Pancreas (tissue), 10 donors: ENCODE data around the gene ITGA8. TPM values are rescaled to one million over a fixed set of nuclear protein-coding genes. Genes with fewer than 3 reads are reported as not detected.
A peak's percentile ranks its signal among the peaks of the same experiment; 100 is the strongest.

ENCODE experiments used
- ATAC-seq, 4 donors: fragments of 200-7000 bp; cut with Tn5 transposase; one replicate each; pipeline versions ENCODE4 v1.8.0 to v1.9.1; 2020; ENCODE audit warnings: mild to moderate bottlenecking in 4 of 4, moderate library complexity in 4 of 4
- DNase-seq, 6 donors: peaks; one replicate each; pipeline ENCODE4 v3.0.0-alpha.2; 2020
- FAIRE-seq: peaks from 2 replicates; lab custom pipeline; 2012; peaks lifted over from hg19 to GRCh38; lab: Jason Lieb, UNC
- H3K27ac ChIP-seq, 4 donors: fragments of 200-600 bp; sonication (generic); 1 replicate in 3 of 4; 2 replicates in 1 of 4; pipeline versions ENCODE4 v1.5.0 to v1.8.0; 2020
- H3K27me3 ChIP-seq, 4 donors: fragments of 200-600 bp; one replicate each; pipeline ENCODE4 v1.8.0; 2021
- H3K36me3 ChIP-seq, 3 donors: fragments of 200-600 bp; sonication (generic) in 1 of 3; one replicate each; pipeline versions ENCODE4 v1.5.0 to v1.8.0; 2020 to 2021
- H3K4me1 ChIP-seq, 3 donors: fragments of 200-600 bp; one replicate each; pipeline ENCODE4 v1.8.0; 2021
- H3K4me3 ChIP-seq, 4 donors: fragments of 200-600 bp; sonication (generic) in 2 of 4; one replicate each; pipeline versions ENCODE4 v1.5.0 to v1.8.0; 2020 to 2021
- H3K9me3 ChIP-seq, 4 donors: fragments of 200-600 bp; one replicate each; pipeline ENCODE4 v1.8.0; 2021
- CTCF ChIP-seq, 4 donors: fragments of 200-600 bp; sonication (generic) in 3 of 4; IDR thresholded peaks; one replicate each; pipeline versions ENCODE4 v1.5.0 to v1.8.0; 2021; ENCODE audit warnings: antibody characterized with exemption in 4 of 4
- WGBS, 2 donors: extraction: QIAGEN DNeasy Blood & Tissue Kit; methylation state at CpG; one replicate each; pipeline ENCODE4 v1.1.7; 2013; 5-methylcytosine and 5-hydroxymethylcytosine counted together
- intact Hi-C, 3 donors: fragments of 100-400 bp; cut with DNase I; formaldehyde crosslinking; loops; one replicate each; pipeline versions ENCODE4 v1.11.1 to v1.14.2; 2022
- polyA plus RNA-seq, 2 donors: library from polyadenylated mRNA; stranded (reverse); fragments of 200-250 nt; gene quantifications; one replicate each; pipeline ENCODE4 v1.2.3, GENCODE V29; 2013
- total RNA-seq, 6 donors: library from RNA; stranded (reverse); fragmentation: NEBNext Ultra II Directional in 4 of 6; extraction: Animal tissue kit (Norgen Biotek cat#: 25700) in 4 of 6; gene quantifications; one replicate each; pipeline versions ENCODE4 v1.2.1 to v1.2.4, GENCODE V29; 2021 to 2023
- donor health status: healthy with polysubstance abuse.
- donor health status: DM: no; HTN: no; CAD: no; lungs with moderate emphysema.
- donor health status: DM: no; HTN: no; CAD: no.
- donor health status: control.
- donor health status: control.
- donor health status: Bipolar disorder and iron deficiency.
- donor health status: DM: yes; HTN: yes; CAD: no.
- donor health status: DM: no; HTN: no; CAD: no.
- donor health status: DM: no; HTN: no; CAD: no.
- donor health status: DM: yes; HTN: yes; CAD: no.

The ITGA8 gene
- total and polyA plus RNA-seq, 8 donors: 0.12 to 1.1 (median 0.52) TPM

GRCh38 chr10:15579605-15580004 lies 140.1 kb downstream of the ITGA8 start:
- Histone ChIP-seq H3K27ac (no peak overlapping the region), H3K36me3 (no peaks in the 10 kb centered on the region), H3K4me1 (no peaks in the 10 kb centered on the region), H3K27me3 (peaks cover 0 to 9% (median 2%) of the 10 kb centered on the region in 4 donors), H3K4me3 (no peak overlapping the region), H3K9me3 (no peaks in the 10 kb centered on the region)
- no peak for TF ChIP-seq CTCF (IDR thresholded peaks at IDR 0.05)
- intact Hi-C loops: no loop called here
- no peak for ATAC-seq
- 47 to 68% methylated on average over 4 of the region's 4 CpGs for WGBS, 2 donors
- DNase-seq: no peak
- no peak for FAIRE-seq

- Histone ChIP-seq H3K36me3 (no peaks in the 10 kb centered on the region), H3K4me1 (no peaks in the 10 kb centered on the region), H3K27me3 (no peaks in the 10 kb centered on the region), H3K27ac (no peak overlapping the region), H3K9me3 (no peaks in the 10 kb centered on the region), H3K4me3 (no peak overlapping the region)
- FAIRE-seq: no peak
- DNase-seq: no peak
- 75 to 77% methylated on average over 6 of the region's 6 CpGs for WGBS, 2 donors
- intact Hi-C loops: no loop called here
- TF ChIP-seq CTCF (IDR thresholded peaks at IDR 0.05): no peak
- ATAC-seq: no peak
Measured at GRCh38 chr10:15572531-15573045, 147.1 kb downstream of the ITGA8 start.

GRCh38 chr10:15571575-15571974 lies 148.1 kb downstream of the ITGA8 start:
- H3K9me3 ChIP-seq: no peaks in the 10 kb centered on the region
- no peak overlapping the region for H3K27ac ChIP-seq
- FAIRE-seq (no peak), ATAC-seq (no peak), DNase-seq (peak in 1 of 6 donors; percentile 23)
- no peaks in the 10 kb centered on the region for H3K36me3 ChIP-seq
- TF ChIP-seq CTCF (IDR thresholded peaks at IDR 0.05): no peak
- no peaks in the 10 kb centered on the region for H3K4me1 ChIP-seq
- intact Hi-C loops: no loop called here
- 14 to 18% methylated on average over 3 of the region's 3 CpGs for WGBS, 2 donors
- H3K4me3 ChIP-seq: no peak overlapping the region
- H3K27me3 ChIP-seq: no peaks in the 10 kb centered on the region

- Histone ChIP-seq H3K4me1 (no peaks in the 10 kb centered on the region), H3K9me3 (no peaks in the 10 kb centered on the region), H3K36me3 (no peaks in the 10 kb centered on the region), H3K27me3 (no peaks in the 10 kb centered on the region), H3K4me3 (no peak overlapping the region), H3K27ac (no peak overlapping the region)
- ATAC-seq: no peak
- intact Hi-C loops: no loop called here
- no peak for TF ChIP-seq CTCF (IDR thresholded peaks at IDR 0.05)
- no peak for DNase-seq
- FAIRE-seq: no peak
- WGBS, 2 donors: 91 to 96% methylated on average over 3 of the region's 3 CpGs
Measured at GRCh38 chr10:15570738-15571339, 148.9 kb downstream of the ITGA8 start.

GRCh38 chr10:15567952-15568351 lies 151.8 kb downstream of the ITGA8 start:
- H3K9me3 ChIP-seq: no peaks in the 10 kb centered on the region
- TF ChIP-seq CTCF (IDR thresholded peaks at IDR 0.05): no peak
- WGBS, 2 donors: 48 to 64% methylated on average over 1 of the region's 1 CpG
- H3K27ac ChIP-seq: no peak overlapping the region
- DNase-seq (no peak), FAIRE-seq (no peak), ATAC-seq (no peak)
- intact Hi-C loops: no loop called here
- H3K27me3 ChIP-seq: no peaks in the 10 kb centered on the region
- no peak overlapping the region for H3K4me3 ChIP-seq
- H3K4me1 ChIP-seq: no peaks in the 10 kb centered on the region
- H3K36me3 ChIP-seq: no peaks in the 10 kb centered on the region
